Measurements from ENCODE around the gene SKIC8. TPM values are rescaled to one million over a fixed set of nuclear protein-coding genes. Genes with fewer than 3 reads are reported as not detected.

Gene SKIC8
- total RNA-seq, 4 donors from 2014 or later, result 9.0 to 51.4 (median 44.1) TPM

- intact Hi-C loops (cut with DNase I; ENCODE audit: low total_unique reads), result no loop called here
Observed at GRCh38 chr15:78316283-78317083, 17.1 kb upstream of the SKIC8 start.

GRCh38 chr15:78315686-78316282 is 16.4 kb upstream of the SKIC8 start:
- DNase-seq, result peak; percentile 54
- Histone ChIP-seq H3K27ac (peak overlapping the region; percentile 76 to 86 (median 77)), H3K4me1 (peaks cover 3 to 19% (median 10%) of the 10 kb centered on the region in 4 donors), H3K27me3 (no peaks in the 10 kb centered on the region), H3K36me3 (no peaks in the 10 kb centered on the region), H3K9me3 (no peaks in the 10 kb centered on the region), H3K4me3 (no peak overlapping the region)
- intact Hi-C loops (cut with DNase I; ENCODE audit: low total_unique reads), result no loop called here
- WGBS, 2 donors (ENCODE audit: low coverage in 1 of 2), result 39 to 70% methylated on average over 2 to 7 of the region's 7 CpGs
- TF ChIP-seq CTCF (IDR thresholded peaks at IDR 0.05) (peak in 4 of 5 experiments; percentile 19 to 55 (median 36)), POLR2A (IDR thresholded peaks at IDR 0.05) (no peak)
- in situ Hi-C loops (cut with MboI; ENCODE audit: low pct_ligation_motif_present in 1 of 4, low pct_unique_long_range_greater_than_20kb in 1 of 4, low sequenced_read_pairs in 3 of 4), result loop anchor here (10.0 kb wide), 2 partner anchors 99 to 109 kb away; no protein-coding TSS in a partner anchor

More at GRCh38 chr15:78316283-78317083, 17.1 kb upstream of the SKIC8 start:
- Histone ChIP-seq H3K27ac (peak overlapping the region; percentile 76 to 86 (median 77)), H3K27me3 (no peaks in the 10 kb centered on the region), H3K9me3 (no peaks in the 10 kb centered on the region), H3K36me3 (no peaks in the 10 kb centered on the region), H3K4me1 (peaks cover 3 to 19% (median 10%) of the 10 kb centered on the region in 4 donors), H3K4me3 (no peak overlapping the region)
- WGBS, 2 donors (ENCODE audit: low coverage in 1 of 2), result 46 to 53% methylated on average over 2 to 17 of the region's 17 CpGs
- TF ChIP-seq CTCF (IDR thresholded peaks at IDR 0.05), result no peak
- TF ChIP-seq POLR2AphosphoS5 (IDR thresholded peaks at IDR 0.05), result peak in 2 of 3 donors; percentile 26 to 35
- peak; percentile 81 for DNase-seq
- in situ Hi-C loops (cut with MboI; ENCODE audit: low pct_ligation_motif_present in 1 of 4, low pct_unique_long_range_greater_than_20kb in 1 of 4, low sequenced_read_pairs in 3 of 4), result loop anchor here (10.0 kb wide), 2 partner anchors 98 to 108 kb away; no protein-coding TSS in a partner anchor

GRCh38 chr15:78314181-78314581 is 14.8 kb upstream of the SKIC8 start:
- H3K4me3 ChIP-seq, result no peak overlapping the region
- no peaks in the 10 kb centered on the region for H3K9me3 ChIP-seq
- DNase-seq, result no peak
- WGBS, 2 donors (ENCODE audit: low coverage in 1 of 2), result 75 to 88% methylated on average over 3 to 7 of the region's 7 CpGs
- no peak for TF ChIP-seq POLR2A (IDR thresholded peaks at IDR 0.05)
- TF ChIP-seq CTCF (IDR thresholded peaks at IDR 0.05), result no peak
- no peak for TF ChIP-seq POLR2AphosphoS5 (IDR thresholded peaks at IDR 0.05)
- TF ChIP-seq EP300 (IDR thresholded peaks at IDR 0.05; ENCODE audit: low read depth), result no peak
- H3K36me3 ChIP-seq, result no peaks in the 10 kb centered on the region
- intact Hi-C loops (cut with DNase I; ENCODE audit: low total_unique reads), result no loop called here
- no peaks in the 10 kb centered on the region for H3K27me3 ChIP-seq
- peaks cover 3 to 19% (median 10%) of the 10 kb centered on the region in 4 donors for H3K4me1 ChIP-seq
- no peak overlapping the region for H3K27ac ChIP-seq
- in situ Hi-C loops (cut with MboI; ENCODE audit: low pct_ligation_motif_present in 1 of 4, low pct_unique_long_range_greater_than_20kb in 1 of 4, low sequenced_read_pairs in 3 of 4), result loop anchor here (10.0 kb wide), 2 partner anchors 101 to 111 kb away; no protein-coding TSS in a partner anchor

DNA sequence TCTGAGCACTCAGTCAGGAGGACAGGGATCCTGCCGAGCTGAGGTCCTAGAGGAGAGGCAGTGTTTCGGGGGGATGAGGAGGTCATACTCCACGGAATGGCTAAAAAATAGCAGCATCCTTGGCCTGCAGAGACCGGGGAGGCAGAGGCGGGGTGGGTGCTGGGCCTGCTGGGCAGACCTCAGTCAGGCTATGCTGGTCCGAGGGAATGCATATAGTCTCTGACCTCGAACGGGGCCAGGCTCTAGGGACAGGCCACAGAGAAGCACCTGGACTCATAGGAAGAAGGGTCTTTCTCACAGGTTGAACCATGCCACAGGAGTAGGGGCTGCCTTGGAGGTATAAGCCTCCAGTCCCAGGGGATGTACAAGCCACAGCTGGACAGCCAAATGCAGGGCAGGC is 14.0 kb upstream of the SKIC8 start:
- intact Hi-C loops (cut with DNase I; ENCODE audit: low total_unique reads), result no loop called here
- peaks cover 3 to 23% (median 10%) of the 10 kb centered on the region in 4 donors for H3K4me1 ChIP-seq
- no peaks in the 10 kb centered on the region for H3K9me3 ChIP-seq
- 81% methylated on average over 8 of the region's 8 CpGs; no CpG with 5 or more reads in 1 of the 2 donors for WGBS, 2 donors (ENCODE audit: low coverage in 1 of 2)
- in situ Hi-C loops (cut with MboI; ENCODE audit: low pct_ligation_motif_present in 1 of 4, low pct_unique_long_range_greater_than_20kb in 1 of 4, low sequenced_read_pairs in 3 of 4), result loop anchor here (10.0 kb wide), 2 partner anchors 101 to 111 kb away; no protein-coding TSS in a partner anchor
- no peaks in the 10 kb centered on the region for H3K36me3 ChIP-seq
- no peak overlapping the region for H3K27ac ChIP-seq
- no peak for DNase-seq
- H3K4me3 ChIP-seq, result no peak overlapping the region
- peaks cover 4% of the 10 kb centered on the region for H3K27me3 ChIP-seq
- TF ChIP-seq EP300 (IDR thresholded peaks at IDR 0.05; ENCODE audit: low read depth) (no peak), CTCF (IDR thresholded peaks at IDR 0.05) (no peak), POLR2AphosphoS5 (IDR thresholded peaks at IDR 0.05) (no peak)
